T-cell (primary cell): ENCODE data around the gene ARHGEF12. TPM values are rescaled to one million over a fixed set of nuclear protein-coding genes. Genes with fewer than 3 reads are reported as not detected.

Source experiments
- ATAC-seq, 4 experiments: fragments of 200-7000 bp in 3 of 4; fragments of 150-1000 bp in 1 of 4; cut with Tn5 transposase; replicated peaks in 1 of 4; 1 replicate in 3 of 4; 2 replicates in 1 of 4; pipeline ENCODE4 v1.10.0; 2021; ENCODE audit warnings: moderate library complexity in 3 of 4, mild to moderate bottlenecking in 2 of 4, moderate number of reproducible peaks in 1 of 4
- CTCF ChIA-PET, 2 donors: fragments of 300-600 bp; sonication (Branson Sonifier 250); formaldehyde crosslinking; loops; one replicate each; lab custom pipeline; 2022; ENCODE audit warnings: antibody characterized with exemption in 2 of 2; lab: Charles Lee
- POLR2A ChIA-PET, 2 donors: fragments of 300-600 bp; sonication (Branson Sonifier 250); formaldehyde crosslinking; loops; one replicate each; lab custom pipeline; 2022; ENCODE audit warnings: antibody characterized with exemption in 2 of 2; lab: Charles Lee
- DNase-seq, 35 experiments: peaks; one replicate each; pipeline versions ENCODE4 v3.0.0 to v3.0.0-alpha.2; 2013 to 2023
- H3K27ac ChIP-seq: one replicate; pipeline ENCODE4 v1.5.1; 2013; ENCODE audit warnings: low read length
- H3K27me3 ChIP-seq, 2 experiments: replicated peaks in 1 of 2; 1 replicate in 1 of 2; 2 replicates in 1 of 2; pipeline versions ENCODE4 v1.6.1 to v1.7.0; 2013; ENCODE audit warnings: low read length in 1 of 2, mixed read lengths in 1 of 2; ENCODE audit not compliant: control insufficient read depth in 2 of 2, insufficient read depth in 2 of 2; ENCODE audit errors: extremely low read depth in 1 of 2
- H3K36me3 ChIP-seq, 2 donors: 1 replicate in 1 of 2; 2 replicates in 1 of 2; pipeline versions ENCODE4 v1.6.1 to v1.7.0; 2013; ENCODE audit warnings: low read length in 1 of 2; ENCODE audit not compliant: control insufficient read depth in 2 of 2, insufficient read depth in 1 of 2; ENCODE audit errors: extremely low read depth in 1 of 2
- H3K4me1 ChIP-seq, 2 experiments: 1 replicate in 1 of 2; 2 replicates in 1 of 2; pipeline versions ENCODE4 v1.6.1 to v1.7.0; 2013; ENCODE audit warnings: low read length in 2 of 2, mixed read lengths in 1 of 2; ENCODE audit not compliant: insufficient read depth in 2 of 2, control insufficient read depth in 1 of 2; ENCODE audit errors: extremely low read depth in 1 of 2
- H3K4me3 ChIP-seq, 2 donors: 1 replicate in 1 of 2; 2 replicates in 1 of 2; pipeline versions ENCODE4 v1.5.1 to v1.7.0; 2013; ENCODE audit warnings: mild to moderate bottlenecking in 2 of 2, low read length in 1 of 2, moderate library complexity in 1 of 2; ENCODE audit not compliant: control insufficient read depth in 1 of 2; ENCODE audit errors: extremely low read depth in 1 of 2
- H3K9me3 ChIP-seq: 2 replicates; pipeline ENCODE4 v1.7.0; 2013
- H3K27ac Mint-ChIP-seq, 2 donors: one replicate each; pipeline ENCODE4 v1.8.0; 2020 to 2021; ENCODE audit warnings: mild to moderate bottlenecking in 2 of 2, mixed read lengths in 2 of 2
- H3K27me3 Mint-ChIP-seq, 2 donors: one replicate each; pipeline ENCODE4 v1.8.0; 2021 to 2022; ENCODE audit warnings: mixed read lengths in 2 of 2
- H3K36me3 Mint-ChIP-seq: one replicate; pipeline ENCODE4 v1.8.0; 2021; ENCODE audit warnings: mixed read lengths
- H3K4me1 Mint-ChIP-seq, 3 donors: one replicate each; pipeline ENCODE4 v1.8.0; 2020 to 2022; ENCODE audit warnings: mixed read lengths in 3 of 3, mild to moderate bottlenecking in 1 of 3
- H3K4me3 Mint-ChIP-seq, 3 donors: one replicate each; pipeline ENCODE4 v1.8.0; 2020 to 2022; ENCODE audit warnings: mild to moderate bottlenecking in 3 of 3, mixed read lengths in 3 of 3, moderate library complexity in 3 of 3
- H3K9me3 Mint-ChIP-seq, 3 donors: one replicate each; pipeline ENCODE4 v1.8.0; 2020 to 2022; ENCODE audit warnings: mixed read lengths in 3 of 3
- WGBS: methylation state at CpG from one replicate; pipeline ENCODE4 v1.1.5; 2013; ENCODE audit warnings: missing lambda C conversion rate; ENCODE audit not compliant: insufficient coverage; 5-methylcytosine and 5-hydroxymethylcytosine counted together
- total RNA-seq, 35 experiments: library from RNA in 6 of 35; stranded (reverse) in 6 of 35; fragments of 120-200 nt in 1 of 35; gene quantifications; one replicate each; pipeline versions ENCODE4 v1.2.1 to v1.2.4 and lab custom pipeline; 2013 to 2026

Gene ARHGEF12
- total RNA-seq, 5 donors from 2014 or later (not counting 1 experiment from before 2014, with no cell fraction given): 4.8 to 12.8 (median 8.0) TPM

DNA sequence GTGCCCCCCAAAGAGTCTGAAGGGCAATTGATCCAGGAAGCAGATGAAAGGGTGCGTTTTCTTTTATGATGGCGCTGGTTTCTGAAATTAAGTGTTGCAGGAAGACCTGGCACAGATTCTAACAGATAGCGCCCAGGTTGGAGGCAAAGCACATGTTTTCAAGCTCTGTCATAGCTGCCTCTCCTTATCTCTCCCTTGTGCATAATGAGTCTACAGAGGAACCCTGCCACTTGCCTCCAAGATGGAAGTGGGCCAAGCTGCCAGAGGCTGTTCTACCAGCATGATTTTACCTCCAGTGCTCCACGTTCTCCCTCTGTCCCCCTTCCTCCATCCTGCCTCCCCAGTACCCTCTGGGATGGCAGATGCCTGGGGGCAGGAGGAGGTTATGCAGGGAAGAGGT lies 41.1 kb upstream of the ARHGEF12 start:
- ChIA-PET POLR2A (no interaction called here), CTCF (interaction anchor here in 1 of 2 donors (0.5 kb wide), 1 partner anchor 13 kb away, joined by 3 read pairs; no protein-coding TSS in a partner anchor)
- Mint-ChIP-seq H3K27ac (no peak overlapping the region), H3K27me3 (peaks cover 49 to 54% of the 10 kb centered on the region in 2 donors), H3K4me1 (no peaks in the 10 kb centered on the region), H3K4me3 (no peak overlapping the region), H3K9me3 (no peaks in the 10 kb centered on the region), H3K36me3 (no peaks in the 10 kb centered on the region)
- ATAC-seq (no peak), DNase-seq (no peak)
- H3K4me1 ChIP-seq: no peaks in the 10 kb centered on the region
- no peaks in the 10 kb centered on the region for H3K9me3 ChIP-seq
- H3K27me3 ChIP-seq: peaks cover 2 to 21% of the 10 kb centered on the region in 2 experiments
- 33% methylated on average over 2 of the region's 4 CpGs for WGBS
- H3K4me3 ChIP-seq: no peak overlapping the region
- no peaks in the 10 kb centered on the region for H3K36me3 ChIP-seq
- no peak overlapping the region for H3K27ac ChIP-seq

DNA sequence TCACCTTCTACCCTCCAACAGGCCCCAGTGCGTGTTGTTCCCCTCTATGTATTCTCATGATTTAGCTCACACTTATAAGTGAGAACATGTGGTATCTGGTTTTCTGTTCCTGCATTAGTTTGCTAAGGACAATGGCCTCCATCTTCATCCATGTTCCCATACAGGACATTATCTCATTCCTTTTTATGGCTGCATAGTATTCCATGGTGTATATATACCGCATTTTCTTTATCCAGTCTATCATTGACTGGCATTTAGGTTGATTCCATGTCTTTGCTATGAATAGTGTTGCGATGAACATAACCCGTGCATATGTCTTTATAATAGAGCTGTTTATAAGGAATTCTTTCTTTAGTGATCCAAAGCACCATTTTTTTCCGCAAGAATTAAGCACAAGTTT lies 39.7 kb upstream of the ARHGEF12 start:
- DNase-seq (no peak), ATAC-seq (no peak)
- H3K36me3 ChIP-seq: no peaks in the 10 kb centered on the region
- H3K4me3 ChIP-seq: no peak overlapping the region
- WGBS: no CpG with 5 or more reads among the region's 5 CpGs
- no peaks in the 10 kb centered on the region for H3K9me3 ChIP-seq
- no peak overlapping the region for H3K27ac Mint-ChIP-seq
- ChIA-PET CTCF (no interaction called here), POLR2A (no interaction called here)
- no peaks in the 10 kb centered on the region for H3K36me3 Mint-ChIP-seq
- no peaks in the 10 kb centered on the region for H3K4me1 Mint-ChIP-seq
- H3K27me3 Mint-ChIP-seq: peaks cover 43 to 50% of the 10 kb centered on the region in 2 donors
- no peaks in the 10 kb centered on the region for H3K4me1 ChIP-seq
- H3K27ac ChIP-seq: no peak overlapping the region
- H3K27me3 ChIP-seq: peaks cover 0 to 25% of the 10 kb centered on the region in 2 experiments
- H3K4me3 Mint-ChIP-seq: no peak overlapping the region
- no peaks in the 10 kb centered on the region for H3K9me3 Mint-ChIP-seq

DNA sequence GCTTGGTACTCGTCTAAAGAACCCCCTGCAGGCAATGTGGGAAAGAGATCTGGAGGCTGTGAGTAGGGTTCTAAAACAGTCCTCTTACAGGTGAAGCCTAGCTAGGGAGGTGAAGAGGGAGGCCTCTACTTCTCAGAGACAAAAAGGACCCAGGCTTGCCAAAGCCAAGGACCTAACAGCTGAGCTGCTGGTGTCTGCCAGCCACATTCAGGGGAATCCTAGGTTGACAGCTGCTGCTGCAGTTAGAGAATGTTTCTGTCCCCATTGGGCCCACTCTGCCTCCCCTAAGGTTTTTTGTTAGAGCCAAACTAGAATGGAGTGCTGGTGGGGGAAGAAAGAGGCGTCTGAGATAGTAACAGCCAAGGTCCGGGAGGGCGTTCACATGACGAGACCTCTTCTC lies 37.8 kb upstream of the ARHGEF12 start:
- H3K27ac Mint-ChIP-seq: no peak overlapping the region
- WGBS: 81% methylated on average over 4 of the region's 5 CpGs
- no peak overlapping the region for H3K4me3 ChIP-seq
- H3K4me3 Mint-ChIP-seq: no peak overlapping the region
- H3K27me3 Mint-ChIP-seq: peaks cover 40 to 48% of the 10 kb centered on the region in 2 donors
- POLR2A ChIA-PET: no interaction called here
- no peaks in the 10 kb centered on the region for H3K4me1 Mint-ChIP-seq
- no peaks in the 10 kb centered on the region for H3K36me3 Mint-ChIP-seq
- peaks cover 0 to 35% of the 10 kb centered on the region in 2 experiments for H3K27me3 ChIP-seq
- H3K9me3 Mint-ChIP-seq: no peaks in the 10 kb centered on the region
- CTCF ChIA-PET: no interaction called here
- DNase-seq (no peak), ATAC-seq (no peak)
- no peaks in the 10 kb centered on the region for H3K36me3 ChIP-seq
- no peaks in the 10 kb centered on the region for H3K9me3 ChIP-seq
- H3K4me1 ChIP-seq: no peaks in the 10 kb centered on the region
- no peak overlapping the region for H3K27ac ChIP-seq

DNA sequence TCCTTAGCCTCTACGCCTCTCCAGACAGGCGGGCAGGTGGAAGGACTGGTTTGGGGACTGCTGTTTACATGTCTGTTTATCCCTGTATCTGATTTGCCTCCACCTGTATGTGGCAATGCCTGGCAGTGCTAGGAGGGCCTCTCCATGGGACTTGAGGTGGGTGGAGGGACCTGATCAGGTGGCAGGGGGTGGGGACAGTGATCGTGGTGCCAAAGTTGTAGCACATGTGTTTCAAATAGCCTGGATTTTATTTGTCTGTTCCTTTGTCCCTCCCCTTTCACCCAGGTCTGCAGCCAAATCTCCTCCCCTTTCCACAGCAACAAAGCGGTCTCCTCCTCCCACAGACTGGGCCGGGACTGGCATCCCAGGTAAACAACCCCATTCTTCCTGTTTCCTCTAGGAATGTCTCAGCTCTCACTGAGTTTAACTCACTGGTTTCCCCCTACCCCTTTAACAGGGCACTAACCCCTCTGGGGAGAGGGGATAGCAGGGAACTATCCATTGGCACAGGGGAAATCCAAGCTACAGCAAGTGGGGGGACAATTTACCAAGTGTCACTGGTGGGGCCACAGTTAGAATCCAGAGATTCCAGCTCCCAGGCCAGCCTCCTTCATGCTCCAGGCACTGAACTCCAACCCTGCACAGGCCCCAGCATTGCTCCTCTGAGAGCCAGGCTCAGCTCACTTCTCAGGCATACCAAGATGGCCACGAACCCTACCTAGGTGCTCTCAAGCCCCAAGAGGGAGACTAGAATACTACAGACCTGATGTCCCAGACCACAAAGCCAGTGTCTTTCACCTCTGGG lies 34.0 kb upstream of the ARHGEF12 start:
- DNase-seq (no peak), ATAC-seq (no peak)
- POLR2A ChIA-PET: no interaction called here
- Histone ChIP-seq H3K4me3 (no peak overlapping the region), H3K4me1 (no peaks in the 10 kb centered on the region), H3K27me3 (peaks cover 0 to 43% of the 10 kb centered on the region in 2 experiments), H3K9me3 (no peaks in the 10 kb centered on the region), H3K36me3 (no peaks in the 10 kb centered on the region), H3K27ac (no peak overlapping the region)
- Mint-ChIP-seq H3K27ac (no peak overlapping the region), H3K27me3 (peaks cover 21 to 39% of the 10 kb centered on the region in 2 donors), H3K9me3 (no peaks in the 10 kb centered on the region), H3K36me3 (no peaks in the 10 kb centered on the region), H3K4me3 (no peak overlapping the region), H3K4me1 (no peaks in the 10 kb centered on the region)
- WGBS: 67% methylated on average over 1 of the region's 6 CpGs
- CTCF ChIA-PET: interaction anchor here (1.0 to 1.3 kb wide), 7 partner anchors 11 to 133 kb away, joined by 3 to 7 read pairs (median 4); no protein-coding TSS in a partner anchor

DNA sequence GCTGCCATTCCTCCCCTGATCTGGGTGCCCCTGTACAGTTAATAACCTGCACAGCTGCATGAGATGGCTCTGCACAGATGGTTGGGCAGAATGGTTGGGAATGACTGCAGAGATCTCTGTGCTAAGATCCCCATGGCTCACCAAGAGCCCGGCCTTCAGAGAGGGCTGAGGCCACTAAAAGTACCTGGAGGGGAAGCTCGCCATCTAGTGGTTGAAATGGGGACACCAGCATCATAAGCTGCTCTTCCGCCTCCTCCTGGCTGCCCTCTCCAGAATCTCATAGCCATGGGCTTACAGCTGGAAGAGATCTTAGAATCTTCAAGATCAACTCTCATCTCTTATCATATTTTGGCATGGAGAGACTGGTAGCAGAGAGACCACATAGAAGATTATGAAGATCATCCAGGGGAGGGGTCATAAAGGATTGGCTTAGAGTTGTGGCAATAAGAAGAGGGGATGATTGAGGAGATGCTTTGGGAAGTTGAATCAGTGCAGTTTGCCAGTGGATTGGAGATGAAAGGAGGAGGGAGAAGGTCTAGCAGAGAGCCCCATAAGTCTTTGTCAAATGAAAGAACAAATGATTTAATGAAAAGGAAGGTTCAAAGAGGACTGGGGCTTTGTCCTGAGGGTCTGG lies 33.1 kb upstream of the ARHGEF12 start:
- Histone ChIP-seq H3K4me3 (no peak overlapping the region), H3K27ac (no peak overlapping the region), H3K4me1 (no peaks in the 10 kb centered on the region), H3K27me3 (peaks cover 0 to 44% of the 10 kb centered on the region in 2 experiments), H3K36me3 (no peaks in the 10 kb centered on the region), H3K9me3 (no peaks in the 10 kb centered on the region)
- DNase-seq (peak in 31 of 35 experiments; percentile 6 to 78 (median 40)), ATAC-seq (peak; percentile 27 to 73 (median 48))
- ChIA-PET CTCF (interaction anchor here in 1 of 2 donors (0.6 to 1.2 kb wide), 9 partner anchors 12 to 264 kb away, joined by 3 to 7 read pairs (median 4); no protein-coding TSS in a partner anchor), POLR2A (no interaction called here)
- 21% methylated on average over 2 of the region's 3 CpGs for WGBS
- Mint-ChIP-seq H3K27ac (no peak overlapping the region), H3K4me1 (no peaks in the 10 kb centered on the region), H3K9me3 (no peaks in the 10 kb centered on the region), H3K36me3 (no peaks in the 10 kb centered on the region), H3K27me3 (peaks cover 16 to 36% of the 10 kb centered on the region in 2 donors), H3K4me3 (no peak overlapping the region)

DNA sequence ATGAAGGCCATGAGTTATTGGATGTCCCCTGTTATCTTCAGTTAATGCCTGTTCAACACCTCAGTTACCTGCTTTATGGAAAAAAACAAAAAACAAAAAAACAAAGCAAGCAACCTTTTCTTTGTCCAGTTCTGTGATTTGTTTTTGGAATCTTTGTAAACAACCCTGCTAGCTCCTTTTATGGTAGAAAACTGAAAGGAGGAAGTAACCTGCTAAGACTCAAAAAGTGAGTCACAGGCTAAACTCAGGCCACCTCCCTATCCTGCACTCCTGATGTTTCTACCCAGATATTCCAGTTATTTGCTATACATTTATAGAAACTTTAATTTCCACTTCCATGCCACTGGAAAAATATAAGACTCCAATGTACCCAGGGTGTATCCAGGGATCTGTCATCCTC lies 31.7 kb upstream of the ARHGEF12 start:
- no peak overlapping the region for H3K27ac Mint-ChIP-seq
- Histone ChIP-seq H3K4me3 (no peak overlapping the region), H3K36me3 (no peaks in the 10 kb centered on the region), H3K4me1 (no peaks in the 10 kb centered on the region), H3K9me3 (no peaks in the 10 kb centered on the region), H3K27ac (no peak overlapping the region), H3K27me3 (peaks cover 0 to 48% of the 10 kb centered on the region in 2 experiments)
- POLR2A ChIA-PET: no interaction called here
- H3K4me3 Mint-ChIP-seq: no peak overlapping the region
- no peaks in the 10 kb centered on the region for H3K9me3 Mint-ChIP-seq
- ATAC-seq (no peak), DNase-seq (no peak)
- H3K4me1 Mint-ChIP-seq: no peaks in the 10 kb centered on the region
- H3K27me3 Mint-ChIP-seq: peaks cover 12 to 28% of the 10 kb centered on the region in 2 donors
- CTCF ChIA-PET: interaction anchor here in 1 of 2 donors (0.5 to 0.9 kb wide), 4 partner anchors 25 to 830 kb away, joined by 3 read pairs; no protein-coding TSS in a partner anchor
- no peaks in the 10 kb centered on the region for H3K36me3 Mint-ChIP-seq
